Ishikawa (cell line): ENCODE measurements around the gene ICA1.

ENCODE experiments used
- EGR1 ChIP-seq: IDR thresholded peaks from 2 replicates; pipeline ENCODE4 v1.6.1; 2012
- RAD21 ChIP-seq: IDR thresholded peaks from 2 replicates; pipeline ENCODE4 v1.6.1; 2012; ENCODE audit warnings: low read depth
- REST ChIP-seq: IDR thresholded peaks from 2 replicates; pipeline ENCODE4 v1.6.1; 2012; ENCODE audit warnings: low read depth, mild to moderate bottlenecking
- TAF1 ChIP-seq: IDR thresholded peaks from 2 replicates; pipeline ENCODE4 v1.6.1; 2012; ENCODE audit warnings: low read depth, mild to moderate bottlenecking
- YY1 ChIP-seq: IDR thresholded peaks from 2 replicates; pipeline ENCODE4 v1.6.1; 2012; ENCODE audit warnings: low read depth

DNA sequence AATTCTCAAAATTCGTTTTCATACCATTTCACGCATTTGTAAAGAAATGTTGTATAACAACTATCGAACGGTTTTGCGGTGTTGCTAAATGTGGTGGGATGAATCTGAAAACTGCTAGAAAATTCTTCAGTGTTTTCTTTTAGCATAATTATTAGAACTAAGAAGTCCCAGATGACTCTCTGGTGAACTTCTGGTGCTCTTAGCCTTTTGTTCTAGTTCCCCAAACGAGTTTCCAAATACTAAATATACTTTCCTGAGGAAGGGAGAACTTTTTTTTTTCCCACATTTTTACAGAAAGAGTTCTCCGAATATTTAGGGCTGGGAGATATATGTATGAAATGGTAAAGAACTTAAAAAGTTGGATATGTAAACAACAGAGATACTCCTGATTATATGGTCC lies 82.5 kb downstream of the ICA1 start:
- TF ChIP-seq YY1 (no peak), TAF1 (no peak), EGR1 (no peak), REST (no peak), RAD21 (no peak)
